Testis (tissue), 3 donors: ENCODE data around the gene SHCBP1L. TPM values are rescaled to one million over a fixed set of nuclear protein-coding genes. Genes with fewer than 3 reads are reported as not detected.

Experiments used
- DNase-seq: peaks from one replicate; pipeline ENCODE4 v3.0.0-alpha.2; 2019
- H3K27ac ChIP-seq, 2 donors: fragments of 200-600 bp; sonication (generic); one replicate each; pipeline ENCODE4 v1.5.1; 2019
- H3K27me3 ChIP-seq: fragments of 200-600 bp; sonication (generic); one replicate; pipeline ENCODE4 v1.5.1; 2019
- H3K36me3 ChIP-seq: fragments of 200-600 bp; sonication (generic); one replicate; pipeline ENCODE4 v1.5.1; 2017; ENCODE audit warnings: low read depth; ENCODE audit errors: missing control alignments
- H3K4me1 ChIP-seq: fragments of 200-600 bp; sonication (generic); one replicate; pipeline ENCODE4 v1.5.1; 2019
- H3K4me3 ChIP-seq, 2 donors: fragments of 200-600 bp; sonication (generic); one replicate each; pipeline ENCODE4 v1.5.1; 2017 to 2019
- H3K9me3 ChIP-seq: fragments of 200-600 bp; sonication (generic); one replicate; pipeline ENCODE4 v1.5.1; 2017
- CTCF ChIP-seq, 3 experiments: fragments of 450-650 bp in 2 of 3; fragments of 200-600 bp in 1 of 3; sonication (generic) in 1 of 3; IDR thresholded peaks; one replicate each; pipeline ENCODE4 v1.5.1; 2016 to 2019; ENCODE audit warnings: antibody characterized with exemption in 3 of 3, mild to moderate bottlenecking in 2 of 3, moderate library complexity in 1 of 3
- POLR2A ChIP-seq: fragments of 450-650 bp; IDR thresholded peaks from one replicate; pipeline ENCODE4 v1.6.1; 2017; ENCODE audit warnings: antibody characterized with exemption, mild to moderate bottlenecking, moderate library complexity
- WGBS, 2 donors: methylation state at CpG; one replicate each; pipeline ENCODE4 v1.1.5; 2018; 5-methylcytosine and 5-hydroxymethylcytosine counted together
- intact Hi-C: fragments of 100-400 bp; cut with DNase I; formaldehyde crosslinking; loops from one replicate; pipeline ENCODE4 v1.15.1; 2023; ENCODE audit warnings: low total_unique reads
- polyA plus RNA-seq: library from polyadenylated mRNA; stranded (reverse); fragments of 350-450 nt; fragmentation: Illumina TruSeq; extraction: RNeasy Lipid Tissue Mini Kit (QIAGEN cat#74804); gene quantifications from one replicate; pipeline ENCODE4 v1.2.3, GENCODE V29; 2014; ENCODE audit warnings: low read depth, low replicate concordance; ENCODE audit not compliant: insufficient read depth
- total RNA-seq, 2 donors: library from RNA; depleted of rRNA; stranded (reverse); fragments of >200 nt; gene quantifications; one replicate each; pipeline ENCODE4 v1.2.3, GENCODE V29; 2016

Gene SHCBP1L
- total and polyA plus RNA-seq, 3 donors from 2014 or later = 106 to 254 (median 132) TPM

DNA sequence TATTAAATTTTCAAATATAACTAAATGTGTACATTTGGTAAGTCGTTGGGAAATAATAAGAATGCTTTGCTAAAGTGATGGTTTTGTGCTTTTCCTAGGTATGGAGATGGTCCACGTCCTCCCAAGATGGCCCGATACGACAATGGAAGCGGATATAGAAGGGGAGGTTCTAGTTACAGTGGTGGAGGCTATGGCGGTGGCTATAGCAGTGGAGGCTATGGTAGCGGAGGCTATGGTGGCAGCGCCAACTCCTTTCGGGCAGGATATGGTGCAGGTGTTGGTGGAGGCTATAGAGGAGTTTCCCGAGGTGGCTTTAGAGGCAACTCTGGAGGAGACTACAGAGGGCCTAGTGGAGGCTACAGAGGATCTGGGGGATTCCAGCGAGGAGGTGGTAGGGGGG is 66.0 kb downstream of the SHCBP1L start:
- WGBS, 2 donors = 94 to 96% methylated on average over 11 of the region's 11 CpGs
- H3K4me1 ChIP-seq = no peaks in the 10 kb centered on the region
- H3K4me3 ChIP-seq = no peak overlapping the region
- H3K27me3 ChIP-seq = no peaks in the 10 kb centered on the region
- TF ChIP-seq POLR2A (no peak), CTCF (IDR thresholded peaks at IDR 0.05) (no peak)
- no peaks in the 10 kb centered on the region for H3K9me3 ChIP-seq
- intact Hi-C loops = no loop called here
- H3K36me3 ChIP-seq = no peaks in the 10 kb centered on the region
- no peak overlapping the region for H3K27ac ChIP-seq
- DNase-seq = no peak

DNA sequence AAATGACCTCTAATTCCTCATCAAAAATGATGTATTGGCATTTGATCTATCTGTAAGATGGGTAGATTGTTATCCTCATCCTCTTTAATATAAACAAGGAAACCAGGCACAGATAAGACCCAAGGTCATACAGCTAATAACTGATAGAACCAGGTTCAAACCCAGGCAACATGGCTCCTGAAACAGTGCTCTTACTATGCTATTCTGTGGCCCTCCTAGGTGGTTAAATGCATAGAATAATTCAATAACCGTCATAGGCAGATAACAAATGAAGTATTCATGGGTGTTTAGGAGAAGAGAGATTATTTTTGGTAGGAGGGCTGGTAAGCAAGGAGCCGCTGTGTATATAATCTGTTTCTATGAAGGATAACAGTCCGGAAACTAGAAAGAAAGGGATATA is 67.4 kb downstream of the SHCBP1L start:
- no peak for DNase-seq
- H3K9me3 ChIP-seq = no peaks in the 10 kb centered on the region
- H3K36me3 ChIP-seq = no peaks in the 10 kb centered on the region
- intact Hi-C loops = no loop called here
- no peak overlapping the region for H3K27ac ChIP-seq
- TF ChIP-seq POLR2A = no peak
- TF ChIP-seq CTCF (IDR thresholded peaks at IDR 0.05) = no peak
- H3K4me3 ChIP-seq = no peak overlapping the region
- WGBS, 2 donors = 86 to 91% methylated on average over 3 of the region's 3 CpGs
- no peaks in the 10 kb centered on the region for H3K4me1 ChIP-seq
- H3K27me3 ChIP-seq = no peaks in the 10 kb centered on the region

- H3K4me3 ChIP-seq = no peak overlapping the region
- no peak overlapping the region for H3K27ac ChIP-seq
- no peaks in the 10 kb centered on the region for H3K9me3 ChIP-seq
- H3K36me3 ChIP-seq = no peaks in the 10 kb centered on the region
- DNase-seq = no peak
- no peaks in the 10 kb centered on the region for H3K4me1 ChIP-seq
- H3K27me3 ChIP-seq = no peaks in the 10 kb centered on the region
- intact Hi-C loops = no loop called here
- TF ChIP-seq POLR2A = no peak
- no peak for TF ChIP-seq CTCF (IDR thresholded peaks at IDR 0.05)
Measured at GRCh38 chr1:182884872-182885271, 68.1 kb downstream of the SHCBP1L start.

DNA sequence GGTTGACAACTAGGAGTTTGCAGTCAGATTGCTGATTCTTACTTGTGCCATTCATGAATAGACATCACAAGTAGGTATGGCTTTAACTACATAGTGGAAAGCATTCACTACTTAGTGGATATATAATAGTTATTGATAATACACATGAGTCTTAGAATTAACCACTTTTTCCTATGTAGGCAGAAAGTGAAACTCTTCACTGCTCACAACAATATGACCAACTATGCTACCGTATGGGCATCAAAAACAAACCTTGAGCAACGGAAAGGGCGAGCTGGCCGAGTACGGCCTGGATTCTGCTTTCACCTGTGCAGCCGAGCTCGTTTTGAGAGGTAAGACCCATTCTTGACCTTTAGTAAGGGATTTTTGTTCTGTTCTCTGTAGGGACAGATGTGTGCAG is 75.1 kb downstream of the SHCBP1L start:
- no peak for TF ChIP-seq POLR2A
- no peak for DNase-seq
- no peak overlapping the region for H3K27ac ChIP-seq
- intact Hi-C loops = no loop called here
- H3K27me3 ChIP-seq = no peaks in the 10 kb centered on the region
- no peaks in the 10 kb centered on the region for H3K9me3 ChIP-seq
- no peaks in the 10 kb centered on the region for H3K4me1 ChIP-seq
- no peak overlapping the region for H3K4me3 ChIP-seq
- peaks cover 6% of the 10 kb centered on the region for H3K36me3 ChIP-seq
- WGBS, 2 donors = 96 to 98% methylated on average over 7 of the region's 7 CpGs

- no peak for DNase-seq
- no peak for TF ChIP-seq CTCF (IDR thresholded peaks at IDR 0.05)
- no peak for TF ChIP-seq POLR2A
- H3K27ac ChIP-seq = no peak overlapping the region
- peaks cover 6% of the 10 kb centered on the region for H3K36me3 ChIP-seq
- H3K27me3 ChIP-seq = no peaks in the 10 kb centered on the region
- intact Hi-C loops = no loop called here
- no peak overlapping the region for H3K4me3 ChIP-seq
- no peaks in the 10 kb centered on the region for H3K9me3 ChIP-seq
- H3K4me1 ChIP-seq = no peaks in the 10 kb centered on the region
Measured at GRCh38 chr1:182877331-182877730, 75.6 kb downstream of the SHCBP1L start.
